D721Med (cell line): Measurements from ENCODE around the gene ZNF765.
A peak's percentile ranks its signal among the peaks of the same experiment; 100 is the strongest.
"Not testable (repeated sequence)": the region's sequence is repeated elsewhere in the genome, so short reads cannot be mapped to it uniquely, and the experiment has no call there.

ENCODE experiments used
- DNase-seq: peaks from one replicate; pipeline ENCODE4 v3.0.0; 2011; ENCODE audit warnings: low spot score; ENCODE audit not compliant: insufficient read length
- FAIRE-seq: peaks from 2 replicates; lab custom pipeline; 2011; peaks lifted over from hg19 to GRCh38; lab: Jason Lieb, UNC
- TF ChIP-seq, protein P1 (sequence below): IDR thresholded peaks from 2 replicates; pipeline ENCODE4 v1.5.1; 2012; ENCODE audit warnings: mild to moderate bottlenecking, control low read depth; ENCODE audit not compliant: insufficient read depth; ENCODE audit errors: missing control alignments

The ZNF765 gene

DNA sequence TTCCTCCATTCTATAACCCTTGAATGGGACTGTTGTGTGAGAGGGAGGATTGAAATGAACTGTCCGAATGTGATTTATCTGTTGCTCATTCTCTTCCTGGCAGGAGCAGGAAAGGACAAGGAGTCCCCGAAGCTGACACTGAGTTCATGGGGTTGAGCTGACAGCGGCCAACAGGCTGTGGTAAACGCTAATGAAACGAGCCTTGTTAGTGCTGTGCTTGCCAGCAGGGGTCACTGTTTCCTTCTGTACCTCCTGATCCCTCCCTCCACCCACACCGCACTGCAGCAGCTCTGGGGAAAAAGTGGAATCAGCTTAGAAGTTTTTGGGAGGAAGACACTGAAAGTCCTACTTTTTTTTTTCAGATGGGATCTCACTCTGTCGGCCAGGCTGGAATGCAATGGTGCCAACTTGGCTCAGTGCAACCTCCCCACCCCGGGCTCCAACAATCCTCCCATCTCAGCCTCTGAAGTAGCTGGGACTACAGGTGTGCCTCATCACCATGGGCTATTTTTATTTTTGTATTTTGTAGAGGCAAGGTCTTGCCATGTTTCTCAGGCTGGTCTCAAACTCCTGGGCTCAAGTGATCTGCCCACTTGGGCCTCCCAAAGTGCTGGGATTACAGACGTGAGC lies 30.1 kb downstream of the ZNF765 start:
- FAIRE-seq: no peak
- TF ChIP-seq, protein P1, sequence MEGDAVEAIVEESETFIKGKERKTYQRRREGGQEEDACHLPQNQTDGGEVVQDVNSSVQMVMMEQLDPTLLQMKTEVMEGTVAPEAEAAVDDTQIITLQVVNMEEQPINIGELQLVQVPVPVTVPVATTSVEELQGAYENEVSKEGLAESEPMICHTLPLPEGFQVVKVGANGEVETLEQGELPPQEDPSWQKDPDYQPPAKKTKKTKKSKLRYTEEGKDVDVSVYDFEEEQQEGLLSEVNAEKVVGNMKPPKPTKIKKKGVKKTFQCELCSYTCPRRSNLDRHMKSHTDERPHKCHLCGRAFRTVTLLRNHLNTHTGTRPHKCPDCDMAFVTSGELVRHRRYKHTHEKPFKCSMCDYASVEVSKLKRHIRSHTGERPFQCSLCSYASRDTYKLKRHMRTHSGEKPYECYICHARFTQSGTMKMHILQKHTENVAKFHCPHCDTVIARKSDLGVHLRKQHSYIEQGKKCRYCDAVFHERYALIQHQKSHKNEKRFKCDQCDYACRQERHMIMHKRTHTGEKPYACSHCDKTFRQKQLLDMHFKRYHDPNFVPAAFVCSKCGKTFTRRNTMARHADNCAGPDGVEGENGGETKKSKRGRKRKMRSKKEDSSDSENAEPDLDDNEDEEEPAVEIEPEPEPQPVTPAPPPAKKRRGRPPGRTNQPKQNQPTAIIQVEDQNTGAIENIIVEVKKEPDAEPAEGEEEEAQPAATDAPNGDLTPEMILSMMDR: peak; percentile 90
- peak; percentile 40 for DNase-seq

GRCh38 chr19:53431399-53432087 lies 36.6 kb downstream of the ZNF765 start, which contains the start of gene ZNF761:
TSS of gene ZNF761 (plus strand) at chr19:53431984. CDS start at chr19:53447269, 15,285 bp downstream.
- DNase-seq: peak; percentile 74
- TF ChIP-seq, protein P1: no peak
- FAIRE-seq: no peak

GRCh38 chr19:53432088-53432661 lies 37.2 kb downstream of the ZNF765 start:
- TF ChIP-seq, protein P1: no peak
- no peak for DNase-seq
- no peak for FAIRE-seq

DNA sequence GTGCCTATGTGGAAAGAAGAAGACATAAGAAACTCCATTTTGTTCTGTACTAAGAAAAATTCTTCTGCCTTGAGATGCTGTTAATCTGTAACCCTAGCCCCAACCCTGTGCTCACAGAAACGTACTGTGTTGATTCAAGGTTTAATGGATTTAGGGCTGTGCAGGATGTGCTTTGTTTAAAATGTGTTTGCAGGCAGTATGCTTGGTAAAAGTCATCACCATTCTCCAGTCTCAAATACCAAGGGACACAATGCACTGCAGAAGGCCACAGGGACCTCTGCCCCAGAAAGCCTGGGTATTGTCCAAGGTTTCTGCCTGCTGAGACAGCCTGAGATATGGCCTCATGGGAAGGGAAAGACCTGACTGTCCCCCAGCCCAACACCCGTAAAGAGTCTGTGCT lies 48.9 kb downstream of the ZNF765 start:
- FAIRE-seq, DNase-seq: not testable (repeated sequence)

- not testable (repeated sequence) for FAIRE-seq, DNase-seq
Measured at GRCh38 chr19:53447196-53447595, 52.2 kb downstream of the ZNF765 start.

DNA sequence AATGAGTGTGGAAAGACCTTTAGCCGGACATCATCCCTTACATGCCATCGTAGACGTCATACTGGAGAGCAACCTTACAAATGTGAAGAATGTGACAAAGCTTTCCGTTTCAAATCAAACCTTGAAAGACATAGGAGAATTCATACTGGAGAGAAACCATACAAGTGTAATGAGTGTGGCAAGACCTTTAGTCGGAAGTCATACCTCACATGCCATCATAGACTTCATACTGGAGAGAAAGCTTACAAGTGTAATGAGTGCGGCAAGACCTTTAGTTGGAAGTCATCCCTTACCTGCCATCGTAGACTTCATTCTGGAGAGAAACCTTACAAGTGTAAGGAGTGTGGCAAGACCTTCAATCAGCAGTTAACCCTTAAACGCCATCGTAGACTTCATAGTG lies 60.9 kb downstream of the ZNF765 start:
- DNase-seq (no peak), FAIRE-seq (no peak)
- TF ChIP-seq, protein P1: no peak

GRCh38 chr19:53460131-53460721 lies 65.3 kb downstream of the ZNF765 start:
- DNase-seq, FAIRE-seq: not testable (repeated sequence)

- TF ChIP-seq, protein P1: no peak
- DNase-seq: no peak
- no peak for FAIRE-seq
Measured at GRCh38 chr19:53461866-53462265, 66.9 kb downstream of the ZNF765 start.
